ENCODE measurements around the gene GRIK1.
A peak's percentile ranks its signal among the peaks of the same experiment; 100 is the strongest.

Gene GRIK1

DNA sequence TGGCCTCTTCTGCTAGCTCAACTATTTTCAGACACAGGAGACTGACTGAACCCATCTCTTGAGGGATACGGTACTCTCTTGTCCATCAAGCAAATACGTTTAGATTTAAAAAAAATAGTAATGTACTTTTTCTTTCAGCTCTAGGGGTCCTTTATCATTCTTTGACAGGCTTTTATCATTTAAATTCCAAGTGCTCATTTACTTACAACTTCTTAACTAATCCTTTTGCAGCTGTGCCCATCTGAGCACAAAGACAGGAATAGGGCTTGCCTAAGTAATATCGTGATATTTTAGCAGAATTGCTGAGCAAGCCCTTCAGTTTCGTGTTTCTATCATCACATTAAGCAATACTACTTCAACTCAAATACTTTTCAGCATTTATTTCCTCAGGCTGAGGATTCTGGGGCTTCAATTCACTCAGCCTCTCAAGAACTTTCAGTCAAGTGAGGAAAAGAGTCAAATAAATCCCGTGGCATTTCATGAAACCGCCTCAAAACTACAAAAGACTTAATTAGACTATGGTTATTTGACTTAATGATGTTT is 323.5 kb downstream of the GRIK1 start:
- H3K4me3 ChIP-seq (ENCODE audit: low read depth, low read length): no peak overlapping the region
- H3K79me2 ChIP-seq (ENCODE audit: control insufficient read depth, insufficient read depth, low read length, poor library complexity): no peaks in the 10 kb centered on the region
- no CpG with 5 or more reads among the region's 6 CpGs for WGBS (ENCODE audit: extremely low coverage, insufficient coverage, insufficient read length)
- DNase-seq: no peak
- no peak overlapping the region for H4K91ac ChIP-seq (ENCODE audit: low read depth, low read length)
- H3K79me1 ChIP-seq (ENCODE audit: low read length): no peaks in the 10 kb centered on the region
- no peak overlapping the region for H3K23ac ChIP-seq (ENCODE audit: low read length)
- no peaks in the 10 kb centered on the region for H3K36me3 ChIP-seq (ENCODE audit: control insufficient read depth in 1 of 2, insufficient read depth in 2 of 2, low read length in 2 of 2)
- no peak overlapping the region for H2BK5ac ChIP-seq (ENCODE audit: low read depth, low read length, poor library complexity)
- no peak overlapping the region for H2BK12ac ChIP-seq (ENCODE audit: low read length)
- H2AK5ac ChIP-seq (ENCODE audit: low read length): no peak overlapping the region
- H3K27me3 ChIP-seq (ENCODE audit: insufficient read depth, low read length): no peaks in the 10 kb centered on the region
- H3K9ac ChIP-seq (ENCODE audit: low read length): no peak overlapping the region
- no peak overlapping the region for H3K18ac ChIP-seq (ENCODE audit: low read length)
- H3K14ac ChIP-seq (ENCODE audit: low read length): no peak overlapping the region
- H2AFZ ChIP-seq (ENCODE audit: insufficient read depth, low read length, poor library complexity): no peak overlapping the region
- H3K27ac ChIP-seq (ENCODE audit: low read depth, low read length): no peak overlapping the region
- no peak overlapping the region for H2BK120ac ChIP-seq (ENCODE audit: insufficient read depth, low read length, poor library complexity)
- no peak overlapping the region for H3K4ac ChIP-seq (ENCODE audit: low read depth, low read length)
- no peak overlapping the region for H4K8ac ChIP-seq (ENCODE audit: low read depth, low read length)
- H3K9me3 ChIP-seq (ENCODE audit: insufficient read depth, low read depth, low read length): no peaks in the 10 kb centered on the region
- no peaks in the 10 kb centered on the region for H3K4me1 ChIP-seq (ENCODE audit: control insufficient read depth in 1 of 2, insufficient read depth in 2 of 2, low read length in 2 of 2)
- H3K4me2 ChIP-seq (ENCODE audit: low read length): no peak overlapping the region
- no peak overlapping the region for H4K12ac ChIP-seq (ENCODE audit: low read depth, low read length)

DNA sequence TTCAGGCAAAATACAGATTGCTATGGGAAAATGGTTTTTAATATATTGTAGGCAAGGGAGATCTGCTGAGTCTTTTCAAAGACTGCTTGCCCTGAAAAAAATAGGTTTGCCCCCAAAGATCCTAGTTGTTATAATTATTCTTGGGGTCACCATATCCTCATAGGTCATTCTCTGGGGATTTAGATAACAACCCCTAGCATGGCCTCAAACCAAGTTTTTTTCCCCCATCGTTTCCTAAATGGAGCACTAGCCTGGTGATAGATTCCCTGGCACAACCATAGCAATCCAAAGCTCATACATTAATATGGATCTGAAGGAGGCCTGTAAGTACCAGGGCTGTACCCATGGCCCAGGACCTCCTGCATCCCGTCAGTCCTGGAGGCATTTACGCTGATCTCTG is 325.9 kb downstream of the GRIK1 start:
- Histone ChIP-seq H3K4me3 (ENCODE audit: low read depth, low read length) (no peak overlapping the region), H3K79me1 (ENCODE audit: low read length) (no peaks in the 10 kb centered on the region), H2BK12ac (ENCODE audit: low read length) (no peak overlapping the region), H4K8ac (ENCODE audit: low read depth, low read length) (no peak overlapping the region), H2BK5ac (ENCODE audit: low read depth, low read length, poor library complexity) (no peak overlapping the region), H2AK5ac (ENCODE audit: low read length) (no peak overlapping the region), H3K9me3 (ENCODE audit: insufficient read depth, low read depth, low read length) (no peaks in the 10 kb centered on the region), H2BK120ac (ENCODE audit: insufficient read depth, low read length, poor library complexity) (no peak overlapping the region), H2AFZ (ENCODE audit: insufficient read depth, low read length, poor library complexity) (no peak overlapping the region), H3K36me3 (ENCODE audit: control insufficient read depth in 1 of 2, insufficient read depth in 2 of 2, low read length in 2 of 2) (no peaks in the 10 kb centered on the region), H4K12ac (ENCODE audit: low read depth, low read length) (no peak overlapping the region), H3K4ac (ENCODE audit: low read depth, low read length) (no peak overlapping the region), H3K18ac (ENCODE audit: low read length) (no peak overlapping the region), H3K9ac (ENCODE audit: low read length) (no peak overlapping the region), H3K79me2 (ENCODE audit: control insufficient read depth, insufficient read depth, low read length, poor library complexity) (no peaks in the 10 kb centered on the region), H4K91ac (ENCODE audit: low read depth, low read length) (no peak overlapping the region), H3K27me3 (ENCODE audit: insufficient read depth, low read length) (no peaks in the 10 kb centered on the region), H3K27ac (ENCODE audit: low read depth, low read length) (no peak overlapping the region), H3K4me2 (ENCODE audit: low read length) (no peak overlapping the region), H3K14ac (ENCODE audit: low read length) (no peak overlapping the region), H3K4me1 (ENCODE audit: control insufficient read depth in 1 of 2, insufficient read depth in 2 of 2, low read length in 2 of 2) (no peaks in the 10 kb centered on the region), H3K23ac (ENCODE audit: low read length) (no peak overlapping the region)
- DNase-seq: no peak
- no CpG with 5 or more reads among the region's 3 CpGs for WGBS (ENCODE audit: extremely low coverage, insufficient coverage, insufficient read length)

DNA sequence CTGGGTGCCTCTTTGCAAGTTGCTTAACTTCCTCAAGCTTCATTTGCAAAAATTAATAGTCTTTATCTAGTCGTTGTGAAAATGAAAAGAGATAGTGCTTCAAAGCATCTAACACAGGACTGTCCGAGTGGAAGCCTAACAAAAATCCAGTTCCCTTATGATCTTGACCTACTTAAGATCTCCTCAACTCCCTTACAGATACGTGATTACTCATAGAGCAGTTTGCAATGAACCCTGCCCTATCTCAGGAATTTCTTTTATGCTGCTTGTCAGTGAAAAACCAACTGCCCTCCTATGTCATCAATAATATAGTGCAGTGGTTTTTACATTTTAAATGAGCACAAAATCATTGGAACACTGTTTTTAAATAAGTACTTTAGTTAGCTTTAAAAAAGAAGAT is 326.8 kb downstream of the GRIK1 start:
- Histone ChIP-seq H3K9me3 (ENCODE audit: insufficient read depth, low read depth, low read length) (no peaks in the 10 kb centered on the region), H3K79me1 (ENCODE audit: low read length) (no peaks in the 10 kb centered on the region), H3K23ac (ENCODE audit: low read length) (no peak overlapping the region), H2BK120ac (ENCODE audit: insufficient read depth, low read length, poor library complexity) (no peak overlapping the region), H3K27me3 (ENCODE audit: insufficient read depth, low read length) (no peaks in the 10 kb centered on the region), H4K8ac (ENCODE audit: low read depth, low read length) (no peak overlapping the region), H2BK12ac (ENCODE audit: low read length) (no peak overlapping the region), H3K4ac (ENCODE audit: low read depth, low read length) (no peak overlapping the region), H2AK5ac (ENCODE audit: low read length) (no peak overlapping the region), H3K79me2 (ENCODE audit: control insufficient read depth, insufficient read depth, low read length, poor library complexity) (no peaks in the 10 kb centered on the region), H3K27ac (ENCODE audit: low read depth, low read length) (no peak overlapping the region), H4K12ac (ENCODE audit: low read depth, low read length) (no peak overlapping the region), H3K36me3 (ENCODE audit: control insufficient read depth in 1 of 2, insufficient read depth in 2 of 2, low read length in 2 of 2) (no peaks in the 10 kb centered on the region), H3K18ac (ENCODE audit: low read length) (no peak overlapping the region), H4K91ac (ENCODE audit: low read depth, low read length) (no peak overlapping the region), H3K4me3 (ENCODE audit: low read depth, low read length) (no peak overlapping the region), H3K9ac (ENCODE audit: low read length) (no peak overlapping the region), H3K14ac (ENCODE audit: low read length) (no peak overlapping the region), H3K4me1 (ENCODE audit: control insufficient read depth in 1 of 2, insufficient read depth in 2 of 2, low read length in 2 of 2) (no peaks in the 10 kb centered on the region), H3K4me2 (ENCODE audit: low read length) (no peak overlapping the region), H2BK5ac (ENCODE audit: low read depth, low read length, poor library complexity) (no peak overlapping the region), H2AFZ (ENCODE audit: insufficient read depth, low read length, poor library complexity) (no peak overlapping the region)
- DNase-seq: peak in 1 of 2 donors; percentile 14
- WGBS (ENCODE audit: extremely low coverage, insufficient coverage, insufficient read length): no CpG with 5 or more reads among the region's 3 CpGs

DNA sequence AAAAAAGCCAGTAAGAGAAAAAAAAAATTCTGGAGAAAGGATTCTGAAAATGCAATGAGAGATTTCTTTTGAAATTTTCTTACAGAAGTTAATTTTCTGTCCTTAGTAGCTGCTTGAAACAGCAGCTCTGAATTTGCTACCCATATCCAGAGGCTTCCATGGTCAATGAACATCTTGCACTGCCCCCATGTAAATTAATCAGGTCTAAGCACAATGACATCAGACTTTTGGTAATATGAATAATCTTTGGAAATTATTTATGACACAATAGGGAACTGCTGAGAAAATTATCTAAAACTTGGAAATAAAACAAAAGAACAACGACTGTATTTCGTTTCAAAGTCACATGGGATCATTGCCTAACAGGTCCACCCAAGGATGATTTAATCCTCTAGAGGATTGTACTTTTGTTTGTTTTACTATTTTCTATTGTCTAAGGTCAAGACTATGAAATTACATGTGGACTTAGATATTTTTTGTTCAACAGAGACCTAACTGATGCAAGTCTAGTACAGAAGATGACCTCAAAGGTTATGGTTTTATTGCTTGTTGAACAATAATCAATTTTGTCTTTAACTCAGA is 328.9 kb downstream of the GRIK1 start:
- no peaks in the 10 kb centered on the region for H3K36me3 ChIP-seq (ENCODE audit: control insufficient read depth in 1 of 2, insufficient read depth in 2 of 2, low read length in 2 of 2)
- no peaks in the 10 kb centered on the region for H3K4me1 ChIP-seq (ENCODE audit: control insufficient read depth in 1 of 2, insufficient read depth in 2 of 2, low read length in 2 of 2)
- no peak overlapping the region for H3K4me3 ChIP-seq (ENCODE audit: low read depth, low read length)
- H3K4ac ChIP-seq (ENCODE audit: low read depth, low read length): no peak overlapping the region
- H3K4me2 ChIP-seq (ENCODE audit: low read length): no peak overlapping the region
- no peak overlapping the region for H2AK5ac ChIP-seq (ENCODE audit: low read length)
- no peak overlapping the region for H2AFZ ChIP-seq (ENCODE audit: insufficient read depth, low read length, poor library complexity)
- H3K79me2 ChIP-seq (ENCODE audit: control insufficient read depth, insufficient read depth, low read length, poor library complexity): no peaks in the 10 kb centered on the region
- H2BK12ac ChIP-seq (ENCODE audit: low read length): no peak overlapping the region
- H3K27ac ChIP-seq (ENCODE audit: low read depth, low read length): no peak overlapping the region
- WGBS (ENCODE audit: extremely low coverage, insufficient coverage, insufficient read length): no CpG with 5 or more reads among the region's 2 CpGs
- H2BK5ac ChIP-seq (ENCODE audit: low read depth, low read length, poor library complexity): no peak overlapping the region
- H3K14ac ChIP-seq (ENCODE audit: low read length): no peak overlapping the region
- no peak overlapping the region for H3K23ac ChIP-seq (ENCODE audit: low read length)
- H2BK120ac ChIP-seq (ENCODE audit: insufficient read depth, low read length, poor library complexity): no peak overlapping the region
- H3K27me3 ChIP-seq (ENCODE audit: insufficient read depth, low read length): no peaks in the 10 kb centered on the region
- H3K9ac ChIP-seq (ENCODE audit: low read length): no peak overlapping the region
- H4K8ac ChIP-seq (ENCODE audit: low read depth, low read length): no peak overlapping the region
- H3K18ac ChIP-seq (ENCODE audit: low read length): no peak overlapping the region
- no peaks in the 10 kb centered on the region for H3K9me3 ChIP-seq (ENCODE audit: insufficient read depth, low read depth, low read length)
- H4K12ac ChIP-seq (ENCODE audit: low read depth, low read length): no peak overlapping the region
- H3K79me1 ChIP-seq (ENCODE audit: low read length): no peaks in the 10 kb centered on the region
- H4K91ac ChIP-seq (ENCODE audit: low read depth, low read length): no peak overlapping the region
- no peak for DNase-seq

All from trophoblast cell (in vitro differentiated cells and primary cell).